GM18858 (cell line): Measurements from ENCODE around the gene CIB4.

Source experiments
- ATAC-seq: cut with Tn5 transposase; IDR thresholded peaks from one replicate; pipeline ENCODE4 v1.9.1; 2021; ENCODE audit not compliant: unreplicated experiment

Gene CIB4

DNA sequence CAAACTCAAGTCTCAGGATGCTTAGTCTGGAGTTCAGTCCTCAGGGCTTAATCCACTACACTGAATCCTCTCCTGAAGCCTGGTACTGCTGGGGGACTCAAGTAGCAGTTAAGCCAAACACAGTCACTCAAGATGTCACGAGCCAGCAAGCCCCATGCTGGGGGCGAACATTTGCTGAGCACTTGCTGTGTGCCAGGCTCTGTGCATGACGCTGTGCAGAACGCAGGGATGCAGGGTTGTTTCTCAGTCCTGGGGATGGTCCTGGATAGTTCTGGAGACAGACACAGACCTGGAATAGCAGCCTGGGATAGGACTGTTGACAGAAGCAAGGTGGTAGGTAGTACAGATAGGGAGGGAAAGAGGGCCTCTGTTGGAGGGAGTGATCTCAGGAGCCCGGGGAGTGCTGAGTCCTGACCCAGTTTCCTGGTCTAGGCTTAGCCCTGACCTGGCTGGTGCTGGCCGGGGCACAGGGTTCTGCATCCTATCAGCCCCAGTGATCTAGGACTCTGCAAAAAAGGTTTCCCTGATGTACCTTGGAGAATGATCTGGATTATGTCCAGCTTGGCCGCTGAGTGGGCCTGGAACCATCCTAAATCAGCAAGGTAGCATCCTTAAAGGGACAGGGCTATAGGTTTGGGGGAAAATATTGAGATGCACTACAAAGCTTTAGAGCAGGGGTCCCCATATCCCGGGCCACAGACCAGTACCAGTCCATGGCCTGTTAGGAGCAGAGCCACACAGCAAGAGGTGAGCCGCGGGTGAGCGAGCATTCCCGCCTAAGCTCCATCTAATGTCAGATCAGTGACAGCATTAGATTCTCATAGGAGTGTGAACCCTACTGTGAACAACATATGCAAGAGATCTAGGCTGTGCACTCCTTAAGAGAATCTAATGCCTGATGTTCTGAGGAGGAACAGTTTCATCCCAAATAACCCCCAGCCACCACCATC is 108.6 kb downstream of the CIB4 start:
- ATAC-seq, result no peak
